Measurements from ENCODE around the gene HSFX4. TPM values are rescaled to one million over a fixed set of nuclear protein-coding genes. Genes with fewer than 3 reads are reported as not detected.

HSFX4 gene
- total and polyA plus RNA-seq, 9 of the 15 experiments (the other 6 are each of a cell fraction or from before 2014, with no cell fraction given) = 0.10 to 0.24 (median 0.14) TPM; not detected in 6

- TF ChIP-seq SIN3A (IDR thresholded peaks at IDR 0.05; ENCODE audit: borderline replicate concordance in 2 of 2, control insufficient read depth in 1 of 2, low read depth in 2 of 2, low read length in 2 of 2) (peak in 1 of 2 experiments; percentile 77; a peak in 2 of 4 replicates), HDAC2 (IDR thresholded peaks at IDR 0.05) (peak; percentile 55; the same call in 1 of the 2 replicates), TSC22D4 (tag; IDR thresholded peaks at IDR 0.05) (no peak), ZBTB34 (CRISPR knock-in tag; IDR thresholded peaks at IDR 0.05) (no peak), MAFF (IDR thresholded peaks at IDR 0.05; ENCODE audit: low read length) (no peak), HDAC1 (IDR thresholded peaks at IDR 0.05) (peak in 1 of 2 experiments; percentile 68; a peak in 2 of 4 replicates), ZKSCAN8 (CRISPR knock-in tag; IDR thresholded peaks at IDR 0.05) (no peak), ZNF395 (CRISPR knock-in tag; IDR thresholded peaks at IDR 0.05) (no peak), ELF2 (CRISPR knock-in tag; IDR thresholded peaks at IDR 0.05) (peak; percentile 11; the same call in 1 of the 2 replicates), KDM1A (IDR thresholded peaks at IDR 0.05) (no peak), IRF9 (tag; IDR thresholded peaks at IDR 0.05) (no peak), KLF6 (CRISPR knock-in tag; IDR thresholded peaks at IDR 0.05; ENCODE audit: borderline replicate concordance) (no peak), ZNF140 (CRISPR knock-in tag; IDR thresholded peaks at IDR 0.05) (no peak), ZNF785 (CRISPR knock-in tag; IDR thresholded peaks at IDR 0.05) (no peak), MLLT1 (IDR thresholded peaks at IDR 0.05) (peak; percentile 80 to 84; a peak in 3 of 4 replicates), CEBPB (tag; IDR thresholded peaks at IDR 0.05) (no peak), ZNF143 (CRISPR knock-in tag; IDR thresholded peaks at IDR 0.05) (no peak), ZKSCAN1 (IDR thresholded peaks at IDR 0.05; ENCODE audit: low read depth, low read length) (no peak), KAT2B (IDR thresholded peaks at IDR 0.05; ENCODE audit: low read depth, low read length) (no peak), STAG1 (CRISPR knock-in tag; IDR thresholded peaks at IDR 0.05; ENCODE audit: borderline replicate concordance) (no peak), MXD1 (CRISPR knock-in tag; IDR thresholded peaks at IDR 0.05; ENCODE audit: borderline replicate concordance, poor library complexity, severe bottlenecking) (no peak), ZC3H8 (IDR thresholded peaks at IDR 0.05) (no peak), ZNF780A (CRISPR knock-in tag; IDR thresholded peaks at IDR 0.05) (no peak)
These were observed 10.7 kb downstream of the HSFX4 start (continued) for GRCh38 chrX:149939905-149940673.

Measured in K562 (cell line).